GM19193 (cell line): ENCODE data around the gene ARPP19.

Experiments used
- POLR2A ChIP-seq: IDR thresholded peaks from 4 replicates; pipeline ENCODE4 v1.6.1; 2011; ENCODE audit not compliant: insufficient read depth, insufficient read length; ENCODE audit errors: extremely low read depth

Gene ARPP19

DNA sequence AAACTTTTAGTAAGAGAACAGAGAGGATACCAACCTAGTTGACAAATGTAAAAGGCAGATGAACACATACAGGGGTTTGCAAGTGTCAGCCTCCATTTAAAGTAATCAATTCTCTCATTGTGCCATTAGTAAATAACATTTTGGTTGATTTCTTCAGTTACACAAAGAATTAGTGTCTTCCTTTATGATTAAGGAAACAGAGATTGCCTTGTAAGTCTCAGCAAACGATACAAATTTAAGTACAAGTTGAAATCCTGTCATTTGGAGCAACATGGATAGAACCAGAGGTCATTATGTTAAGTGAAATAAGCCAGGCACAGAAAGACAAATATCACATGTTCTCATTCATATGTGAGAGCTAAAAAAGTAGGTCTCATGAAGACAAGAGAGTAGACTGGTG, 66.2 kb downstream of the ARPP19 start:
- TF ChIP-seq POLR2A: no peak

DNA sequence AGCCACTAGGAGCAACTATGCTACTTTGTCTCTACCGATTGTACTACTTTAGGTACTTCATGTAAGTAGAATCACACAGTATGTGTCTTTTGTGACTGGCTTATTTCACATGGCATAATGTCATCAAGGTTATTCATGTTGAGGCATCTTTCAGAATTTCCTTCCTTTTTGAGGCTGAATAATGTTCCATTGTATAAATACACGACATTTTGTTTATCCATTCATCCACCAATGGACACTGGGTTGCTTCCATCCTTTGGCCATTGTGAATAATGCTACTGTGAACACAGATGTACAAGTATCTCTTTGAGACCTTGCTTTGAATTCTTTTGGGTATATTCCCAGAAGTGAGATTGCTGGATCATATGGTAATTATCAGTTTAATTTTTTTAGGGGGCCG, 69.3 kb downstream of the ARPP19 start:
- no peak for TF ChIP-seq POLR2A

GRCh38 chr15:52498706-52499105, 70.1 kb downstream of the ARPP19 start:
- TF ChIP-seq POLR2A: no peak
